HG03108 (cell line): ENCODE results near the gene CD300C.
"Not testable (repeated sequence)": the region's sequence is repeated elsewhere in the genome, so short reads cannot be mapped to it uniquely, and the experiment has no call there.

ENCODE experiments used
- ATAC-seq: cut with Tn5 transposase; IDR thresholded peaks from one replicate; pipeline ENCODE4 v1.9.1; 2021; ENCODE audit warnings: moderate library complexity; ENCODE audit not compliant: unreplicated experiment

Gene CD300C

DNA sequence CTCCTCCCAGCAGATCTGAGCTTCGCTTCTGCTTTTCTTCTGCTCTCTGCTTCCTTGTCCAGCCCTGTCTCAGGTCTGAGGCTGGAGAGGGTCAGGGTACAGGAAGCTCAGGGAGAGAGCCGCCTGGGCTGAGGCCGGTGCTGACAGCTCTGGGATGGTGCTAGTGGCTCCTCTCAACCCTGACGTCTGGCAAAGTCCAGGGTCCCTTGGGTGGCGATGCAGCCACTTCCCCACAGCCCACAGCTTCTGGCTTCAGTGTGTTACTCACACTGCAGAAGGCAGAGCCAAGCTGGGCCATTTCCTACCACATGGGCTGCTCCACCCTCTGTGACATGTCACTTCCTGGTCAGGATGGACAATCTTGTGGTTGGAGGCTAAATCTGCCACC is at the start of gene CD300C:
CD300C (minus strand) TSS at position 273 of the 388 bp plus-strand sequence. CDS start 333 bp downstream, outside the sequence.
- ATAC-seq = no peak

GRCh38 chr17:74595037-74595750 is 49.3 kb upstream of the CD300C start:
- ATAC-seq = no peak

DNA sequence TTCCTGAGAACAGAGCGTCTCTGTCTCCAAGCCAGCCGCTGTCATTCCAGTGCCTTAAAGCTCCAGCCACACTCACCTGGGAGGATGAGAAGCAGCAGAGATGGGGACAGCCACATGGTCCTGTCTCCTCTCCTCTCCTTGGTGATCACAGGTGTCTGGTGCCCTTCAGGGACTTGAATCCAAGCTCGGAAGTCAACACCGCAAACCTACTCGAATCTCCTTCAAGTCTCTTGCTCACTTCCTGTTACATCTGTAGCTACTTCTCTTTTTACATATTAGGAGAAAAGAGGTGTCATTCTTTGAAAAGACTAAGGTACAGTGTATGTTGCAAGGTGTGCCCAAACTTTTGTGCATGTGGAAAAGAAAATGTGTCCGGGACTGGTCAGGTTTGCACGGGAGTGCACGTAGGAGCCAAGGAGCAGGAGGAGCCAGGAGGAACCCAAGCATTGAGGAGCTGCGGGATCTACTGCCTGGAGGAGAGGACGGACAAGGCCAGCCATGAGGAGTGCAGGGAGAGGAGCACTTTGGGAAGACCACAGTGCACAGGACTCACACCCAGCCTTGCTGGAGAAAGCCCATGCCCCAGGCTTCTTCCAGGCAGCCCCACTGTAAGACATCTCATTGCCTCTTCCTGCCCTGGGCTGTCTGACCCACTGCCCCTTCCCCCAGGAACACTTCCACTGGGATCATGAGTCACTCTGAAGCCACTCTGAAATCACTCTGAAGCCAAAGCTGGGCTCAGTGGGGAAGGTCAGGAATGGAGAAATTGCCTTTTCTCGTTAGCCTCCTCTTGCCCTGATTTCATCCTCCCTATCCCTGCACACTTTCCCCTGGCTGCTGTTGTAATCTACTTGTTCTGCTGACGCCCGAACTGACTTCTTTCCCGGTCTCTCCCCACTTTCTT is 46.4 kb upstream of the CD300C start, which contains the start of gene CD300LD:
CD300LD (minus strand) TSS at position 197 of the 904 bp plus-strand sequence; CDS start at position 116, 81 bp downstream.
- ATAC-seq = no peak

- no peak for ATAC-seq
These were observed 45.6 kb upstream of the CD300C start for GRCh38 chr17:74591503-74591902.

DNA sequence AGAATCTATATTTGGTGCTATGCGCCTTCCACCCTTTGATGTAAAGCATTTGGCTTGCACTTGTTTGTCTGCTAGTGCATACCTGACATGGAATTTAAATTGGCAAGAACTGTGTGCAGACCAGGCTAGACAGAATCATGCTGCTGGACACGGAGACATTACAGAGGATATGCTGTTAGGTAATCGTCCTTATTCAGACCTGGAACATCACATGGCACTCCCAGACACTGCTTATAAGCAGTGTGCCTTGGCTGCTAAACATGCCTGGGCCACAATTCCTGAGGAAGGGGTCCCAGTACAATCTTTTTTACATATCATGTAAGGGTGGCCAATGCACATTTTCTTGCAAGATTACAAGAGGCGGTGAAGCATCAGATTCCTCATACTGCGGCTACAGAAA is 39.8 kb upstream of the CD300C start:
- ATAC-seq = no peak

- ATAC-seq = no peak
These were observed 38.6 kb upstream of the CD300C start for GRCh38 chr17:74584292-74585060.

- ATAC-seq = no peak
These were observed 36.7 kb upstream of the CD300C start for GRCh38 chr17:74582633-74583032.

DNA sequence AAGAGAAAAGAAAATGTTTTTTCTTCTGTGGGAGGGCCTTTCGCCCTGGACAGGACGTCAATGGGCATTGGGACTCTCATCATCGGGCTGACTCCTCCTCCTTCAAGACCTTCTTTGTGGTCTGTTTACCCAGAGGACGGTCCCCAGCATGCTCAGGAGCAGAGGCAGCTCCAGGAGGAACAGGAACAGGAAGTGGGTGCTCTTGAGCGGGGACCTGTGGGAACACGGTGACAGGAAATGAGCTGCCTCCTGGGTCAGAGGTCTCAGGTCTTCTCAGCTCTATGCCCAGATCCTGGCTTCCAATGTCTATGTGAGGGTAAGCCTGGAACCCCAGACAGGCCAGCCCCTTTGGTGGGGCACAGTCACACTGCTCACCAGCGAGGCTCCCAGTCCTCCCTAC is 34.0 kb upstream of the CD300C start:
- ATAC-seq = no peak

- no peak for ATAC-seq
These were observed 33.1 kb upstream of the CD300C start for GRCh38 chr17:74578979-74579378.

- ATAC-seq = no peak
These were observed 28.7 kb upstream of the CD300C start for GRCh38 chr17:74574489-74575142.

GRCh38 chr17:74573635-74574034 is 27.7 kb upstream of the CD300C start:
- not testable (repeated sequence) for ATAC-seq

DNA sequence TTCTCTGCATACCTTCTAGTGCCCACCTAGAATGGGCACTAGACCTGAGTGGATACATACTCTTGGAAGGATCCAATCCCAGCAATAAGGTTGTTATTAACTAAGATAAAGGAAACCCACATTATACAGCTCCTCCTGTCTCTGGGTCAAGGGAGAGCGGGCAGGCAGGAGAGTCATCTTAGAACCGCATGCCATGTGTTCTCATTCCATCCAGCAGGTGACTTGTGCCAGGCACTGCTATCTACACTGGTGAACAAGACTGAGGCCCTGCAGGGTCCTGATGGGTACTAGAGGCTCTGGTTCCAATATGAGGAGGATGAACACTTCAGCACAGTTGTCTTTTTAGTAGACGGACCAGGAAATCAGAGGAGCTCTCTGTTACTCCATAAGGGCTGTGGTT is 27.3 kb upstream of the CD300C start:
- no peak for ATAC-seq

DNA sequence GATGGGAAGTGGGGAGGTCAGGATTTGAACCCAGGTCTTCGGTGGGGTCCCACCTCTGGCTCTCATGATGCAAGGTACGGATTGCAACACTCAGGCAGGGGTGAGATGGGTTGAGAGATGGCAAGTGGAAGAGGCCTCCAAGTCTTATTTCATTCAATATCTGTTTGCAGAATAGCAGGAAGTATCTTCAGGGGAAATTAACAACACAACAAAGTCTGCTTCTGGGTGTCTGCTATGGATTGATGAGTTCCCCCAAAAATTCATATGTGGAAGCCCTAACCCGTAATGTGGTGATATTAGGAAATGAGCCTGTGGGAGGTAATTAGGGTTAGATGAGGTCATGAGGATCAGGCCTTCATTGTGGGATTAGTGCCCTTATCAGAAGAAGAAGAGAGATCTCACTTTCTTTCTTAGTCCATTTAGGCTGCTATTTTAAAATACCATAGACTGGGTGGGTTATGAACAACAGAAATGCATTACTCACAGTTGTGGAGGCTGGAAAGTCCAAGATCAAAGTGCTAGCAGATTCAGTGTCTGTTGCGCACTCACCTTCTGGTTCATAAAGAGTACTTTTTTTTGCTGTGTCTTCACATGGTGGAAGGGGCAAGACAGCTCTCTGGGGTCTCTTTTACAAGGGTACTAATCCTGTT is 25.8 kb upstream of the CD300C start:
- ATAC-seq = no peak

DNA sequence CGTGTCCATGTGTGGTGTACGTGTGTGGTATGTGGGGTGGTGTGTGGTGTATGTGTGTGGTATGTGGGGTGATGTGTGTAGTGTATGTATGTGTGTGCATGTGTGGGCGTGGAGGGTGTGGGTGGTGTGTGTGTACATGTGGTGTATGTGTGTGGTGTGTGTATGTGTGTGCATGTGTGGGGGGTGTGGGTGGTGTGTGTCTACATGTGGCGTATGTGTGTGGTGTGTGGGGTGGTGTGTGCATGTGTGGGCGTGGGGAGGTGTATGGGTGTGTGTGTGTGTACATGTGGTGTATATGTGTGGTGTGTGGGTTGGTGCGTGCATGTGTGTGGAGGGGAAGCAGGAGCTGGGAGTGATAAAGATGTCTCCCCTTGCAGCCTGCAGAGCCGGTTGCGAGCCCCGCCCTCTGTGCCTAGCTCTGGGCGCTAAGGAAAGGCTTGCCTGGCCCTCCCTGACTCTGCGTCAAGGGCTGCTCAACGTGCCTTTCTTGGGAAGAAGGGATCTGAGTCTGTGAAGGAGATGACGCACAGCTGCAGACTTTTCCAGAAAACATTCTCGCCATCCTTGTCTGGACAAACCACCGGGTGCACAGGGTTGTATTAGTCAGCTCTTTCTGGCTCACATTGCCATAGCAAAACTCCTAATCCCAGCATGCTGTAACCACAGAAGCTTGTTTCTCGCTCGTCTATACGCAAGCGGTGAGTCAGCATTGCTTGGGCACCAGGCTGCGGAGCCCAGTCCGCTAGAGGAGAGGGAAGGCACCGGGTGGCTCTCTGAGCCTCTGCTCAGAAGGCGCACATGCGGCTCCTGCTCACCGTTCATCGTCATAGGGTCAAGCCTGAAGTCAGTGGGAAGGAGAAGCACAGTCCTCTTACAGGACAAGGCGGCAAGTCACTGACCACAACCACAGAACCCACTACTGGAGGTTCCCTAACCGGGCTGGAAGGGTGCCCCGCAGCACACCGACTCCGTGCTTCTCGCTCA is 23.4 kb upstream of the CD300C start:
- no peak for ATAC-seq

DNA sequence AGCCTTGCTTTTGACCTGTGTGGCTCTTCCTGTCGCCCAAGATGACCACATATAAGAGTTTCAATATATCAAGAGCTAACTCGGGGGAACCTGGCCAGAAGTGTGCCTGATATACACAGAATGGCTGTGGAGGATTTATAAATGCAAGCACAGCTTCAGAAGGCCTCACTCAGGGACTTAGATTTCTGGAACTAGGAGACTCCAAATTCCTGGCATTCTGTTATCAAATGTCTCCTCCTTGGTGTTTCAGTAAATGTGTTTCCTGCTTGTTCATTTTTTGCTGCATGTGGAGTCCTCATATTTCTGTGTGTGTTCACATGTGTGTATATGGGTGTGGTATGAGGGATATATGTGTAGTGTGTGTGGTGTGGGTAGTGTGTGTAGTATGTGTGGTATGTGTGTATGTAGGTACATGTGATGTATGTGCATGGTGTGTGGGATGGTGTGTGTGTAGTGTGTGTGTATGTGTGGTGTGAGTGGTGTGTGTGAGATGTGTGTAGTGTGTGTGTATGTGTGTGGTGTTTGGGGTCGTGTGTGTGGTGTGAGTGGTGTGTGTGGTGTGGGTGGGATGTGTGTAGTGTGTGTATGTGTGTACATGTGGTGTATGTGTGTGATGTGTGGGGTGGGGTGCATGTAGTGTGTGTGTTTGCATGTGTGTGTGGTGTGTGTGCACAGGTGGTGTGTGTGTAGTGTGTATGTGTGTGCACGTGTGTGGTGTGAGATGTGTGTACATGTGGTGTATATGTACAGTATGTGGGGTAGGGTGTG is 22.4 kb upstream of the CD300C start:
- ATAC-seq = no peak

GRCh38 chr17:74567397-74567796 is 21.5 kb upstream of the CD300C start, which contains the start of gene CD300H:
CD300H (minus strand) TSS chr17:74567509.
- no peak for ATAC-seq

DNA sequence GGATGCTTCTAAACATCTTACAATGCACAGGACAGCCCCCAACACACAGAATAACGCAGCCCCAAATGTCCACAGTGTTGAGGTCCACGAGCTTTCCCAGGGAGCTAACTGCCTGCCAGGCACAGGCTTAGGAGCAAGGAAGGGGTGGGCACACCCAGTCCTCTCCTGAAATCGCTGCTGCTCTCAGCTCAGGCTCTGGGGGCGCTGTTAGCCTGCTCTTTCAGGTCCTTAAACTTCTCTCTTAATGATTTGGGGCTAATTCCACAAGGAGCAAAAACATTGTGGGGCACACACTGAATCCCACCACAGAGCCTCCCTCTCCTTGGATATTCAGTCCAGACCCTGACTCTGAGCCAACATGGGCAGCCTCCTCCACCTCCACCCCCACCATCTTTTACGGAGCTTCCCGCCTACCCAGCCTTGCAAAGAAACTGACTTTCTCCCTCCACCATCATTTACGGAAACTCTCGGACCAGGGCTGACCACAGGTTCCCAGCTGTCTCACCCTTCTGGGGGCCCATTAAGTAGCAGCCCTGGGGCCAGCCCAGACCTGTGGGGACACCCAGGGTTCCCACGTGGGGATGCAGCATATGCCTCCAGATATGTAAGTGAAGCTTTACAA is 20.3 kb upstream of the CD300C start:
- ATAC-seq = no peak

DNA sequence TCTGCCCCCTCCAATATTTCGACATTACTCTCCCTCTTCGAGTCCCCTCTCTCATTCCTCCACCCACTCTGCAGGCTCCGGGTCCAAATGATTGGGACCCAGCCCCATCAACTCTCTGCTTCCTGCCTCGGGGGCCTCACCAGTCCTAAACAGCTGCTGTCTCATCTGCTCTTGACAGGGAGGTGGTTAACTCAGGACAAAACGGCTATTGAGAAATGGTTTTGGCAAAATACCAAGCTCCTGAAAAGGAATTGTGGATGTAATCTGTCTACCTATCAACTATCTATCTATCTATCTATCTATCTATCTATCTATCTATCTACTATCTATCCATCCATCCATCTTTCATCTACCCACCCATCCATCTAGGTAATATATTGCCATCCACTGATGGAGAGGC is 19.2 kb upstream of the CD300C start:
- no peak for ATAC-seq
